GM12878 (cell line): ENCODE results near the gene SELENOO. TPM values are rescaled to one million over a fixed set of nuclear protein-coding genes. Genes with fewer than 3 reads are reported as not detected.

ENCODE experiments used
- ATAC-seq: fragments of 200-7000 bp; cut with Tn5 transposase; 3 replicates; pipeline ENCODE4 v1.9.1; 2020; ENCODE audit warnings: mild to moderate bottlenecking, moderate library complexity
- BruUV-seq: library from RNA; stranded (reverse); fragments of 400-500 nt; replicated peaks from 2 replicates; lab custom pipeline; 2021; lab: Mats Ljungman, UMichigan
- CTCF ChIA-PET: fragments of 300-600 bp; sonication (Branson Sonifier 250); formaldehyde crosslinking; extraction: SDS; loops from one replicate; lab custom pipeline; 2021; ENCODE audit warnings: inconsistent platforms; lab: Yijun Ruan, JAX
- POLR2A ChIA-PET: fragments of 350-600 bp; formaldehyde crosslinking; extraction: SDS; loops from one replicate; lab custom pipeline; 2021; ENCODE audit warnings: inconsistent platforms; lab: Charles Lee
- RAD21 ChIA-PET: fragments of 300-600 bp; sonication (Branson Sonifier 250); formaldehyde crosslinking; loops from one replicate; lab custom pipeline; 2023; ENCODE audit warnings: antibody characterized with exemption; ENCODE audit not compliant: unreplicated experiment; lab: Charles Lee
- SMC1A ChIA-PET: fragments of 300-600 bp; sonication (Branson Sonifier 250); formaldehyde crosslinking; loops from one replicate; lab custom pipeline; 2023; ENCODE audit not compliant: unreplicated experiment, uncharacterized antibody; lab: Charles Lee
- DNase-seq: peaks from one replicate; pipeline ENCODE4 v3.0.0-alpha.2; 2011; ENCODE audit warnings: low read depth, low spot score
- FAIRE-seq: peaks from 3 replicates; lab custom pipeline; 2011; peaks lifted over from hg19 to GRCh38; lab: Jason Lieb, UNC
- H2AFZ ChIP-seq: 2 replicates; pipeline ENCODE4 v1.6.0; 2011; ENCODE audit warnings: low read depth, low read length, control low read depth; ENCODE audit not compliant: control insufficient read depth
- H3K27ac ChIP-seq: 2 replicates; pipeline ENCODE4 v1.5.1; 2011; ENCODE audit warnings: control low read depth; ENCODE audit not compliant: control insufficient read depth, insufficient read depth
- H3K27me3 ChIP-seq, 2 experiments: replicated peaks in 1 of 2; 2 replicates each; pipeline versions ENCODE4 v1.6.0 to v1.6.1; 2011; ENCODE audit warnings: low read length in 1 of 2; ENCODE audit not compliant: control insufficient read depth in 2 of 2, insufficient read depth in 2 of 2
- H3K36me3 ChIP-seq, 2 experiments: 2 replicates each; pipeline ENCODE4 v1.5.1; 2011; ENCODE audit warnings: low read length in 1 of 2; ENCODE audit not compliant: control insufficient read depth in 2 of 2, insufficient read depth in 2 of 2
- H3K4me1 ChIP-seq: 2 replicates; pipeline ENCODE4 v1.6.1; 2011; ENCODE audit warnings: mild to moderate bottlenecking, low read length, moderate library complexity, mixed read lengths; ENCODE audit not compliant: control insufficient read depth, insufficient read depth
- H3K4me2 ChIP-seq: 2 replicates; pipeline ENCODE4 v1.6.0; 2011; ENCODE audit warnings: control low read depth; ENCODE audit not compliant: control insufficient read depth, insufficient read depth
- H3K4me3 ChIP-seq: fragments of 200-600 bp; sonication (generic); 2 replicates; pipeline ENCODE4 v1.5.1; 2016
- H3K79me2 ChIP-seq: 2 replicates; pipeline ENCODE4 v1.6.0; 2011; ENCODE audit warnings: low read length; ENCODE audit not compliant: control insufficient read depth, insufficient read depth
- H3K9ac ChIP-seq: 2 replicates; pipeline ENCODE4 v1.8.0; 2011; ENCODE audit warnings: low read length, control low read depth, mixed read lengths; ENCODE audit not compliant: control insufficient read depth, insufficient read depth
- H3K9me3 ChIP-seq: replicated peaks from 3 replicates; pipeline ENCODE4 v1.5.1; 2011; ENCODE audit warnings: mild to moderate bottlenecking, low read length; ENCODE audit not compliant: control insufficient read depth, insufficient read depth
- H4K20me1 ChIP-seq: 2 replicates; pipeline ENCODE4 v1.6.0; 2011; ENCODE audit not compliant: control insufficient read depth, insufficient read depth
- CEBPB ChIP-seq, 2 experiments: fragments of 150-350 bp in 1 of 2; IDR thresholded peaks; 2 replicates each; pipeline ENCODE4 v1.6.1; 2012 to 2014; ENCODE audit warnings: low read depth in 2 of 2, low read length in 2 of 2, borderline replicate concordance in 1 of 2, inconsistent platforms in 1 of 2
- CHD2 ChIP-seq: IDR thresholded peaks from 2 replicates; pipeline ENCODE4 v1.6.1; 2011; ENCODE audit warnings: low read depth, low read length, improper control_type of control experiment, borderline replicate concordance
- ESRRA ChIP-seq: IDR thresholded peaks from 2 replicates; pipeline ENCODE4 v1.6.1; 2012; ENCODE audit warnings: mild to moderate bottlenecking, low read length, improper control_type of control experiment
- HDAC6 ChIP-seq: fragments of 200-600 bp; sonication (generic); IDR thresholded peaks from one replicate; pipeline ENCODE4 v1.8.0; 2017; ENCODE audit warnings: antibody characterized with exemption; ENCODE audit not compliant: unreplicated experiment
- IKZF2 ChIP-seq, 2 experiments: fragments of 450-650 bp; IDR thresholded peaks; 2 replicates each; pipeline ENCODE4 v1.6.1; 2017; ENCODE audit warnings: mild to moderate bottlenecking in 2 of 2, moderate library complexity in 2 of 2
- JUND ChIP-seq: IDR thresholded peaks from 2 replicates; pipeline ENCODE4 v1.6.1; 2012; ENCODE audit warnings: low read depth, mild to moderate bottlenecking, low read length, improper control_type of control experiment, moderate library complexity
- KLF5 ChIP-seq: fragments of 450-650 bp; IDR thresholded peaks from 2 replicates; pipeline ENCODE4 v1.6.1; 2014; ENCODE audit warnings: mild to moderate bottlenecking; ENCODE audit not compliant: partially characterized antibody
- NFIC ChIP-seq: IDR thresholded peaks from 2 replicates; pipeline ENCODE4 v1.6.1; 2012; ENCODE audit warnings: low read depth, mild to moderate bottlenecking, inconsistent platforms, low read length, moderate library complexity
- PAX8 ChIP-seq: fragments of 450-650 bp; IDR thresholded peaks from 2 replicates; pipeline ENCODE4 v1.6.1; 2017; ENCODE audit warnings: mild to moderate bottlenecking, moderate library complexity
- POLR2AphosphoS2 ChIP-seq: IDR thresholded peaks from 2 replicates; pipeline ENCODE4 v1.6.1; 2011; ENCODE audit warnings: low read depth, mild to moderate bottlenecking, low read length, improper control_type of control experiment, moderate library complexity
- RELA ChIP-seq: fragments of 450-650 bp; IDR thresholded peaks from 2 replicates; pipeline ENCODE4 v1.8.0; 2014; ENCODE audit warnings: borderline replicate concordance; ENCODE audit not compliant: partially characterized antibody
- SMAD5 ChIP-seq: IDR thresholded peaks from 2 replicates; pipeline ENCODE4 v1.6.1; 2016; ENCODE audit warnings: antibody characterized with exemption, low read depth
- SRF ChIP-seq, 2 experiments: IDR thresholded peaks; 2 replicates each; pipeline ENCODE4 v1.6.1; 2011; ENCODE audit warnings: low read depth in 2 of 2, low read length in 2 of 2, mild to moderate bottlenecking in 1 of 2, moderate library complexity in 1 of 2
- STAT3 ChIP-seq: IDR thresholded peaks from 2 replicates; pipeline ENCODE4 v1.6.1; 2011; ENCODE audit warnings: low read depth, low read length, improper control_type of control experiment
- SUPT20H ChIP-seq: IDR thresholded peaks from 2 replicates; pipeline ENCODE4 v1.6.1; 2011; ENCODE audit warnings: low read depth, mild to moderate bottlenecking, low read length, moderate library complexity, borderline replicate concordance; ENCODE audit not compliant: control insufficient read depth
- TARDBP ChIP-seq: IDR thresholded peaks from 2 replicates; pipeline ENCODE4 v1.6.1; 2016; ENCODE audit warnings: borderline replicate concordance
- USF2 ChIP-seq: IDR thresholded peaks from 2 replicates; pipeline ENCODE4 v1.6.1; 2011; ENCODE audit warnings: low read depth, low read length, improper control_type of control experiment, borderline replicate concordance
- YBX1 ChIP-seq: fragments of 450-650 bp; IDR thresholded peaks from 2 replicates; pipeline ENCODE4 v1.6.1; 2016; ENCODE audit warnings: antibody characterized with exemption
- ZNF622 ChIP-seq: fragments of 450-650 bp; IDR thresholded peaks from 2 replicates; pipeline ENCODE4 v1.6.1; 2017; ENCODE audit warnings: mild to moderate bottlenecking, inconsistent platforms
- WGBS: methylation state at CpG from one replicate; pipeline ENCODE4 v1.1.6; 2016; ENCODE audit warnings: low lambda C conversion rate; ENCODE audit not compliant: insufficient replicate concordance, insufficient coverage; ENCODE audit errors: missing lambda C conversion rate; 5-methylcytosine and 5-hydroxymethylcytosine counted together
- in situ Hi-C: fragments of 300-500 bp; cut with MboI; formaldehyde crosslinking; loops from 9 replicates; pipeline ENCODE4 v1.14.3; 2018; ENCODE audit warnings: mixed read lengths
- intact Hi-C: fragments of 100-400 bp; cut with micrococcal nuclease; formaldehyde crosslinking; loops from one replicate; pipeline ENCODE4 v1.14.2; 2022; ENCODE audit not compliant: unreplicated experiment
- polyA plus RNA-seq, 11 experiments: library from polyadenylated mRNA; depleted of rRNA in 4 of 11; unstranded in 6 of 11; stranded (reverse) in 5 of 11; fragments of >200 nt; fragmentation: Nextera tagmentation in 4 of 11; fragmentation: Illumina TruSeq in 1 of 11; extraction: Ambion mirVana in 4 of 11; extraction: Trizol in 1 of 11; gene quantifications; 1 replicate in 1 of 11; 2 replicates in 10 of 11; pipeline versions ENCODE4 v1.2.1 to v1.2.3, GENCODE V29; 2011 to 2016; ENCODE audit warnings: inconsistent platforms in 2 of 11, missing spikeins in 2 of 11, low read depth in 1 of 11
- total RNA-seq, 4 experiments: library from RNA; depleted of rRNA in 3 of 4; stranded (reverse); fragments of >200 nt in 3 of 4; fragmentation: Illumina TruSeq in 1 of 4; extraction: Trizol in 1 of 4; gene quantifications; 2 replicates each; pipeline versions ENCODE4 v1.2.1 to v1.2.3, GENCODE V29; 2013 to 2021

SELENOO gene
- total and polyA plus RNA-seq, 10 of the 15 experiments (the other 5 are each of a cell fraction or from before 2014, with no cell fraction given) = 0.42 to 23.3 (median 3.3) TPM

GRCh38 chr22:50255607-50256006, 54.8 kb downstream of the SELENOO start:
- 95% methylated on average over 17 of the region's 17 CpGs for WGBS
- Histone ChIP-seq H3K4me2 (no peak overlapping the region), H3K9ac (no peak overlapping the region), H2AFZ (no peak overlapping the region), H3K79me2 (peaks cover 5% of the 10 kb centered on the region), H3K36me3 (no peaks in the 10 kb centered on the region; a peak in 1 of 4 replicates), H3K4me3 (no peak overlapping the region), H4K20me1 (no peaks in the 10 kb centered on the region), H3K27me3 (no peaks in the 10 kb centered on the region), H3K9me3 (no peaks in the 10 kb centered on the region), H3K27ac (no peak overlapping the region), H3K4me1 (0 out of 2 replicates have a peak, but pooled peaks cover 4% of the 10 kb centered on the region)
- TF ChIP-seq STAT3 (no peak), JUND (no peak), HDAC6 (no peak), SUPT20H (no peak)
- in situ Hi-C loops (loop anchor here (10.0 kb wide), 2 partner anchors 239 to 359 kb away; no protein-coding TSS in a partner anchor), intact Hi-C loops (no loop called here)
- POLR2A ChIA-PET = no interaction called here
- ATAC-seq = no peak
- no TSS peak for BruUV-seq
- SMC1A ChIA-PET = no interaction called here
- FAIRE-seq = no peak
- CTCF ChIA-PET = no interaction called here
- no peak for DNase-seq
- RAD21 ChIA-PET = no interaction called here

- ChIA-PET RAD21 (no interaction called here), SMC1A (no interaction called here), CTCF (no interaction called here), POLR2A (no interaction called here)
- 91% methylated on average over 12 of the region's 12 CpGs for WGBS
- Histone ChIP-seq H3K27me3 (no peaks in the 10 kb centered on the region), H3K27ac (no peak overlapping the region), H3K4me2 (no peak overlapping the region), H4K20me1 (no peaks in the 10 kb centered on the region), H3K9me3 (no peaks in the 10 kb centered on the region), H3K9ac (no peak overlapping the region), H3K4me1 (0 out of 2 replicates have a peak, but pooled peaks cover 4% of the 10 kb centered on the region), H2AFZ (no peak overlapping the region), H3K4me3 (no peak overlapping the region), H3K36me3 (no peaks in the 10 kb centered on the region; a peak in 1 of 4 replicates), H3K79me2 (peaks cover 8% of the 10 kb centered on the region)
- BruUV-seq = no TSS peak
- FAIRE-seq (no peak), ATAC-seq (no peak), DNase-seq (no peak)
- in situ Hi-C loops (loop anchor here (10.0 kb wide), 2 partner anchors 238 to 358 kb away; no protein-coding TSS in a partner anchor), intact Hi-C loops (no loop called here)
- TF ChIP-seq ESRRA (no peak), SRF (IDR thresholded peaks at IDR 0.05; ENCODE audit: low read depth in 2 of 2, low read length in 2 of 2) (no peak), YBX1 (no peak), SMAD5 (no peak), KLF5 (no peak), TARDBP (no peak), CEBPB (IDR thresholded peaks at IDR 0.05; ENCODE audit: borderline replicate concordance in 1 of 2, low read depth in 2 of 2, low read length in 2 of 2) (no peak), RELA (no peak), PAX8 (no peak), STAT3 (no peak), ZNF622 (no peak), SUPT20H (no peak), NFIC (no peak), USF2 (no peak), POLR2AphosphoS2 (no peak), CHD2 (no peak), IKZF2 (IDR thresholded peaks at IDR 0.05) (no peak)
Observed at GRCh38 chr22:50256258-50256862, 55.5 kb downstream of the SELENOO start.
